ENCODE data around the gene AARS2.
A peak's percentile ranks its signal among the peaks of the same experiment; 100 is the strongest.

AARS2 gene

GRCh38 chr6:44271914-44272313 is 41.2 kb downstream of the AARS2 start:
- DNase-seq (ENCODE audit: low read depth): no peak
- no peak overlapping the region for H3K4me3 ChIP-seq (ENCODE audit: low read depth, low read length)
- no peak for TF ChIP-seq CTCF (IDR thresholded peaks at IDR 0.05; ENCODE audit: control insufficient read depth, extremely low read depth, insufficient read depth)

- no peak for DNase-seq (ENCODE audit: low read depth)
- no peak for TF ChIP-seq CTCF (IDR thresholded peaks at IDR 0.05; ENCODE audit: control insufficient read depth, extremely low read depth, insufficient read depth)
- no peak overlapping the region for H3K4me3 ChIP-seq (ENCODE audit: low read depth, low read length)
These were observed 41.8 kb downstream of the AARS2 start for GRCh38 chr6:44271406-44271723.

GRCh38 chr6:44270526-44271405 is 42.4 kb downstream of the AARS2 start:
- no peak for TF ChIP-seq CTCF (IDR thresholded peaks at IDR 0.05; ENCODE audit: control insufficient read depth, extremely low read depth, insufficient read depth)
- no peak for DNase-seq (ENCODE audit: low read depth)
- H3K4me3 ChIP-seq (ENCODE audit: low read depth, low read length): no peak overlapping the region

- H3K4me3 ChIP-seq (ENCODE audit: low read depth, low read length): no peak within 1 kb of the TSS
- no peak for TF ChIP-seq CTCF (IDR thresholded peaks at IDR 0.05; ENCODE audit: control insufficient read depth, extremely low read depth, insufficient read depth)
- DNase-seq (ENCODE audit: low read depth): no peak
These were observed 43.1 kb downstream of the AARS2 start, which contains the start of gene TMEM151B for GRCh38 chr6:44269921-44270525. Gene TMEM151B (plus strand): TSS chr6:44270450. CDS start chr6:44270743, 293 bp downstream.

- no peak for DNase-seq (ENCODE audit: low read depth)
- no peak overlapping the region for H3K4me3 ChIP-seq (ENCODE audit: low read depth, low read length)
- no peak for TF ChIP-seq CTCF (IDR thresholded peaks at IDR 0.05; ENCODE audit: control insufficient read depth, extremely low read depth, insufficient read depth)
These were observed 43.8 kb downstream of the AARS2 start for GRCh38 chr6:44269178-44269920.

- TF ChIP-seq CTCF (IDR thresholded peaks at IDR 0.05; ENCODE audit: control insufficient read depth, extremely low read depth, insufficient read depth): peak; percentile 88
- DNase-seq (ENCODE audit: low read depth): no peak
These were observed 45.0 kb downstream of the AARS2 start for GRCh38 chr6:44268095-44268628.

More at GRCh38 chr6:44268095-44268628, 45.0 kb downstream of the AARS2 start:
- no peak overlapping the region for H3K4me3 ChIP-seq (ENCODE audit: low read depth, low read length)

Data from LNCaP clone FGC (cell line).